HEK293 (cell line): ENCODE measurements around the gene ARHGAP11A.
A peak's percentile ranks its signal among the peaks of the same experiment; 100 is the strongest.

ENCODE experiments used
- CTCF ChIA-PET: fragments of 350-600 bp; formaldehyde crosslinking; extraction: SDS; loops from one replicate; lab custom pipeline; 2021; ENCODE audit warnings: antibody characterized with exemption; lab: Yijun Ruan, JAX
- POLR2A ChIA-PET: fragments of 300-600 bp; formaldehyde crosslinking; extraction: SDS; loops from one replicate; lab custom pipeline; 2020; ENCODE audit warnings: antibody characterized with exemption, inconsistent platforms; lab: Yijun Ruan, JAX
- H3K27ac ChIP-seq: fragments of 200-500 bp; sonication (Bioruptor generic); 2 replicates; pipeline ENCODE4 v1.5.1; 2014; ENCODE audit warnings: low read depth, low read length, control low read depth, inconsistent platforms; ENCODE audit errors: extremely low read depth
- H3K36me3 ChIP-seq, 2 experiments: fragments of 200-500 bp in 1 of 2; sonication (Bioruptor generic) in 1 of 2; 1 replicate in 1 of 2; 2 replicates in 1 of 2; pipeline ENCODE4 v1.5.1; 2014 to 2017; ENCODE audit warnings: inconsistent platforms in 2 of 2, low read length in 2 of 2; ENCODE audit not compliant: control insufficient read depth in 2 of 2, insufficient read depth in 1 of 2
- H3K4me1 ChIP-seq: fragments of 200-500 bp; sonication (Bioruptor generic); 2 replicates; pipeline ENCODE4 v1.5.1; 2014; ENCODE audit warnings: mild to moderate bottlenecking, low read length, inconsistent platforms; ENCODE audit not compliant: control insufficient read depth, insufficient read depth
- H3K4me3 ChIP-seq: 2 replicates; pipeline ENCODE4 v1.5.1; 2011; ENCODE audit warnings: low read depth, mild to moderate bottlenecking, control low read depth, low read length, moderate library complexity
- H3K9me3 ChIP-seq: fragments of 200-500 bp; sonication (Bioruptor generic); 2 replicates; pipeline ENCODE4 v1.5.1; 2014; ENCODE audit warnings: low read depth, low read length, inconsistent platforms; ENCODE audit not compliant: control insufficient read depth, insufficient read depth
- GFI1B ChIP-seq: fragments of 450-650 bp; formaldehyde crosslinking; IDR thresholded peaks from 2 replicates; pipeline ENCODE4 v1.5.1; 2016; ENCODE audit warnings: missing biosample characterization, missing genetic modification characterization
- GLI2 ChIP-seq: fragments of 450-650 bp; formaldehyde crosslinking; IDR thresholded peaks from 2 replicates; pipeline ENCODE4; 2017; ENCODE audit warnings: missing biosample characterization, missing genetic modification characterization, low read depth, borderline replicate concordance
- GLIS1 ChIP-seq: fragments of 450-650 bp; formaldehyde crosslinking; IDR thresholded peaks from 2 replicates; pipeline ENCODE4 v1.5.1; 2016; ENCODE audit warnings: missing biosample characterization, missing genetic modification characterization
- OSR2 ChIP-seq: fragments of 450-650 bp; formaldehyde crosslinking; IDR thresholded peaks from 2 replicates; pipeline ENCODE4 v1.5.1; 2016; ENCODE audit warnings: missing biosample characterization, missing genetic modification characterization
- WT1 ChIP-seq: fragments of 450-650 bp; formaldehyde crosslinking; IDR thresholded peaks from 2 replicates; pipeline ENCODE4 v1.5.1; 2016; ENCODE audit warnings: missing biosample characterization, missing genetic modification characterization
- YY2 ChIP-seq: fragments of 450-650 bp; formaldehyde crosslinking; IDR thresholded peaks from 2 replicates; pipeline ENCODE4 v1.5.1; 2016; ENCODE audit warnings: missing biosample characterization, missing genetic modification characterization
- ZBTB48 ChIP-seq: fragments of 450-650 bp; formaldehyde crosslinking; IDR thresholded peaks from 2 replicates; pipeline ENCODE4 v1.5.1; 2016; ENCODE audit warnings: missing biosample characterization, missing genetic modification characterization
- ZFHX2 ChIP-seq: fragments of 450-650 bp; formaldehyde crosslinking; conservative IDR thresholded peaks from 2 replicates; pipeline ENCODE4 v1.5.1; 2016; ENCODE audit warnings: missing biosample characterization, missing genetic modification characterization
- ZNF112 ChIP-seq: fragments of 450-650 bp; formaldehyde crosslinking; IDR thresholded peaks from 2 replicates; pipeline ENCODE4 v1.5.0; 2017; ENCODE audit warnings: missing biosample characterization, missing genetic modification characterization
- ZNF16 ChIP-seq: fragments of 450-650 bp; formaldehyde crosslinking; IDR thresholded peaks from 2 replicates; pipeline ENCODE4 v1.5.1; 2016; ENCODE audit warnings: low read depth, missing biosample characterization, missing genetic modification characterization
- ZNF202 ChIP-seq: fragments of 450-650 bp; formaldehyde crosslinking; IDR thresholded peaks from 2 replicates; pipeline ENCODE4 v1.5.1; 2016; ENCODE audit warnings: missing biosample characterization, missing genetic modification characterization, borderline replicate concordance
- ZNF248 ChIP-seq: fragments of 450-650 bp; formaldehyde crosslinking; IDR thresholded peaks from 2 replicates; pipeline ENCODE4 v1.5.1; 2017; ENCODE audit warnings: missing biosample characterization, missing genetic modification characterization
- ZNF366 ChIP-seq: fragments of 450-650 bp; formaldehyde crosslinking; conservative IDR thresholded peaks from 2 replicates; pipeline ENCODE4 v1.5.1; 2016; ENCODE audit warnings: missing biosample characterization, missing genetic modification characterization
- ZNF394 ChIP-seq: fragments of 450-650 bp; formaldehyde crosslinking; IDR thresholded peaks from 2 replicates; pipeline ENCODE4 v1.5.1; 2016; ENCODE audit warnings: missing biosample characterization, missing genetic modification characterization, mild to moderate bottlenecking, moderate library complexity, borderline replicate concordance
- ZNF426 ChIP-seq: fragments of 450-650 bp; formaldehyde crosslinking; IDR thresholded peaks from 2 replicates; pipeline ENCODE4 v1.5.1; 2017; ENCODE audit warnings: missing biosample characterization, missing genetic modification characterization, mild to moderate bottlenecking, inconsistent platforms, moderate library complexity
- ZNF548 ChIP-seq: fragments of 450-650 bp; formaldehyde crosslinking; IDR thresholded peaks from 2 replicates; pipeline ENCODE4 v1.5.1; 2016; ENCODE audit warnings: missing biosample characterization, missing genetic modification characterization
- ZNF558 ChIP-seq: fragments of 450-650 bp; formaldehyde crosslinking; IDR thresholded peaks from 2 replicates; pipeline ENCODE4 v1.5.1; 2016; ENCODE audit warnings: missing biosample characterization, missing genetic modification characterization
- ZNF585B ChIP-seq: fragments of 450-650 bp; formaldehyde crosslinking; IDR thresholded peaks from 2 replicates; pipeline ENCODE4 v1.5.1; 2016; ENCODE audit warnings: missing biosample characterization, missing genetic modification characterization
- ZNF654 ChIP-seq: fragments of 450-650 bp; formaldehyde crosslinking; IDR thresholded peaks from 2 replicates; pipeline ENCODE4 v1.5.1; 2016; ENCODE audit warnings: low read depth, missing biosample characterization, missing genetic modification characterization
- ZNF701 ChIP-seq: fragments of 450-650 bp; formaldehyde crosslinking; IDR thresholded peaks from 2 replicates; pipeline ENCODE4 v1.5.1; 2016; ENCODE audit warnings: missing biosample characterization, missing genetic modification characterization
- ZNF76 ChIP-seq: fragments of 450-650 bp; formaldehyde crosslinking; IDR thresholded peaks from 2 replicates; pipeline ENCODE4; 2016; ENCODE audit warnings: low read depth, missing biosample characterization, missing genetic modification characterization, borderline replicate concordance
- ZNF791 ChIP-seq: fragments of 450-650 bp; formaldehyde crosslinking; IDR thresholded peaks from 2 replicates; pipeline ENCODE4 v1.5.1; 2016; ENCODE audit warnings: missing biosample characterization, missing genetic modification characterization
- ZNF792 ChIP-seq: fragments of 450-650 bp; formaldehyde crosslinking; IDR thresholded peaks from 2 replicates; pipeline ENCODE4 v1.5.1; 2016; ENCODE audit warnings: missing biosample characterization, missing genetic modification characterization
- ZXDB ChIP-seq: fragments of 450-650 bp; formaldehyde crosslinking; IDR thresholded peaks from 2 replicates; pipeline ENCODE4 v1.5.1; 2016; ENCODE audit warnings: missing biosample characterization, missing genetic modification characterization
- TF ChIP-seq, protein P1 (sequence below): fragments of 450-650 bp; formaldehyde crosslinking; IDR thresholded peaks from 2 replicates; pipeline ENCODE4 v1.5.1; 2016; ENCODE audit warnings: missing biosample characterization, missing genetic modification characterization
- TF ChIP-seq, protein P2 (sequence below): fragments of 450-650 bp; formaldehyde crosslinking; IDR thresholded peaks from 2 replicates; pipeline ENCODE4 v1.5.1; 2016; ENCODE audit warnings: missing biosample characterization, missing genetic modification characterization
- TF ChIP-seq, protein P3 (sequence below): fragments of 450-650 bp; formaldehyde crosslinking; IDR thresholded peaks from 2 replicates; pipeline ENCODE4 v1.5.1; 2016; ENCODE audit warnings: missing biosample characterization, missing genetic modification characterization
- TF ChIP-seq, protein P4 (sequence below): fragments of 450-650 bp; formaldehyde crosslinking; IDR thresholded peaks from 2 replicates; pipeline ENCODE4 v1.5.1; 2016; ENCODE audit warnings: missing biosample characterization, missing genetic modification characterization, low read depth

Gene ARHGAP11A

DNA sequence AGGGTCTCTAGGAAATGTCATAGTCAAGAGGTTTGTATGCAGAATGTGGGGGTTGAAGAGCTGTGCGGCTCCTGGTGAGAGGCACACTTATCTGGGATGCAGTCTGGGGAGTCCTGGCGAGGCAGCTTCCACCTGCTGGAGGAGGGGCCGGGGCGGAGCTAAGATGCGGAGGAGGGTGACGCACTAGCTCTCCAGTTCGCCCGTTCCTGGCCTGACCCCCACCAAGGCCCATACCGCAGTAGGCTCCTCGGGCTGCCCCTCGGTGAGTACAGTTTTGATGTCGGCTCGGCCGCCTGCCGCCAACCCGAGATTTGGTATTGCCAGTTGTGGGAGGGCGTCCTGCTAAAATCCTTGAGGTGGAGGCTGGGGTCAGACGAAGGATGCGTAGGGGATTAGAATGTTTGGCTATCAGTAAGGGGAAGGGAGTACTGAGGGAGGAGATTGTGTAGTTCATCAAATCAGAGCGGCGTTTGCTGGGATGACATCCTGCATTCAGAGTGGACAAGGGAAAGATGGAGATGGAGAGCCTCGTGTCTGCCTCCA, 26.3 kb downstream of the ARHGAP11A start, which contains the start of gene SCG5:
Gene SCG5, plus strand, starts transcription at position 194 of the 543 bp plus-strand sequence. CDS start 1,883 bp downstream, outside the sequence.
- CTCF ChIA-PET: no interaction called here
- Histone ChIP-seq H3K9me3 (no peaks in the 10 kb centered on the region), H3K4me1 (peaks cover 8% of the 10 kb centered on the region), H3K36me3 (peaks cover 12 to 24% of the 10 kb centered on the region in 2 experiments), H3K27ac (0 out of 2 replicates have a peak within 1 kb of the TSS, but pooled peaks have one; percentile 35), H3K4me3 (no peak within 1 kb of the TSS)
- POLR2A ChIA-PET: no interaction called here
- TF ChIP-seq ZNF366 (tag by site-specific recombination): no peak
- TF ChIP-seq WT1 (tag by site-specific recombination): 0 out of 2 replicates have a peak, but pooled peaks have one; percentile 32
- no peak for TF ChIP-seq GFI1B (tag by site-specific recombination)
- TF ChIP-seq GLIS1 (tag by site-specific recombination): no peak

DNA sequence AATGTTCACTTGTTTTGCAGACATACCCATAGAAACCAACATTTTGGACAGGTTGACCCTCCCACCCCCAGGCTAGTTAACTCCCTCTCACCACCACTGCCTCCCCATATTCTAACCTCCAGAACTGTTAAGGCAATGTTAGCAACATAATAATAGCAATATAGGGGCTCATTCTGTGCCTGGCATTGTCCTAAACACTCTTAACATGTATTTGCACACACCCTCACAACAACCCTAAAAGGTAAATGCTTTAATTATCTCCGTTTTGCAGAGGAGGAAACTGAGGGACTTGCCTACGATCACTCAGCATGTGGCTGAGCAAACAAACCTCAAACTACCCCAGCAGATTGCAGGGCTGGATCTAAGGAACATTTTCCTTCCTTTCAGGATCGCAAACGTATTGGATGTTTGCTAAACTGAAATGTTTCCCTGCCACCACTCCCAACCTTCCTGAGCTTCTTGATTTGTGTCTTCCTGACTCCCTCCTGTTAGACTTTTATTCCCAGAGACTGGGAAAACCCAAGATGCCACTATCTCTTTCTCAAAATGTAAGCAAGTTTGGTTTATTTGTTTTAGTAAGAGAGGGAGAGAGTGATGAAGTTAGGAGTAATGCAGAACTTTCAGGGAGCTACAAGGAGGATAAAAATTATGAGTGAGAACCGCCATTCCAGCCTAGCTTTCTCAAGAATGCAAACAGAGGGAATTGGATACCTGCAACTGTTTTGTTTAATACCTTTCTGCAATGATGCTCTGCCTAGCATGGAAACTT, 27.5 kb downstream of the ARHGAP11A start:
- H3K36me3 ChIP-seq: peaks cover 4 to 12% of the 10 kb centered on the region in 2 experiments; a peak in 2 of 3 replicates
- no peaks in the 10 kb centered on the region for H3K9me3 ChIP-seq
- ChIA-PET POLR2A (interaction anchor here (1.2 kb wide), 1 partner anchor 21 kb away, joined by 3 read pairs; no protein-coding TSS in a partner anchor), CTCF (interaction anchor here (1.0 to 1.1 kb wide), 2 partner anchors 16 to 20 kb away, joined by 6 to 7 read pairs; no protein-coding TSS in a partner anchor)
- peaks cover 13% of the 10 kb centered on the region for H3K4me1 ChIP-seq
- H3K4me3 ChIP-seq: no peak overlapping the region
- H3K27ac ChIP-seq: 0 out of 2 replicates have a peak overlapping the region, but pooled peaks have one; percentile 35
- TF ChIP-seq ZBTB48 (tag by site-specific recombination): 0 out of 2 replicates have a peak, but pooled peaks have one; percentile 18
- no peak for TF ChIP-seq ZNF548 (tag by site-specific recombination)
- TF ChIP-seq, protein P1, sequence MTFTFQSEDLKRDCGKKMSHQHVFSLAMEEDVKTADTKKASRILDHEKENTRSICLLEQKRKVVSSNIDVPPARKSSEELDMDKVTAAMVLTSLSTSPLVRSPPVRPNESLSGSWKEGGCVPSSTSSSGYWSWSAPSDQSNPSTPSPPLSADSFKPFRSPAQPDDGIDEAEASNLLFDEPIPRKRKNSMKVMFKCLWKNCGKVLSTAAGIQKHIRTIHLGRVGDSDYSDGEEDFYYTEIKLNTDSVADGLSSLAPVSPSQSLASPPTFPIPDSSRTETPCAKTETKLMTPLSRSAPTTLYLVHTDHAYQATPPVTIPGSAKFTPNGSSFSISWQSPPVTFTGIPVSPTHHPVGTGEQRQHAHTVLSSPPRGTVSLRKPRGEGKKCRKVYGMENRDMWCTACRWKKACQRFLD: no peak
- no peak for TF ChIP-seq ZNF585B (tag by site-specific recombination)
- TF ChIP-seq, protein P2, sequence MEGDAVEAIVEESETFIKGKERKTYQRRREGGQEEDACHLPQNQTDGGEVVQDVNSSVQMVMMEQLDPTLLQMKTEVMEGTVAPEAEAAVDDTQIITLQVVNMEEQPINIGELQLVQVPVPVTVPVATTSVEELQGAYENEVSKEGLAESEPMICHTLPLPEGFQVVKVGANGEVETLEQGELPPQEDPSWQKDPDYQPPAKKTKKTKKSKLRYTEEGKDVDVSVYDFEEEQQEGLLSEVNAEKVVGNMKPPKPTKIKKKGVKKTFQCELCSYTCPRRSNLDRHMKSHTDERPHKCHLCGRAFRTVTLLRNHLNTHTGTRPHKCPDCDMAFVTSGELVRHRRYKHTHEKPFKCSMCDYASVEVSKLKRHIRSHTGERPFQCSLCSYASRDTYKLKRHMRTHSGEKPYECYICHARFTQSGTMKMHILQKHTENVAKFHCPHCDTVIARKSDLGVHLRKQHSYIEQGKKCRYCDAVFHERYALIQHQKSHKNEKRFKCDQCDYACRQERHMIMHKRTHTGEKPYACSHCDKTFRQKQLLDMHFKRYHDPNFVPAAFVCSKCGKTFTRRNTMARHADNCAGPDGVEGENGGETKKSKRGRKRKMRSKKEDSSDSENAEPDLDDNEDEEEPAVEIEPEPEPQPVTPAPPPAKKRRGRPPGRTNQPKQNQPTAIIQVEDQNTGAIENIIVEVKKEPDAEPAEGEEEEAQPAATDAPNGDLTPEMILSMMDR (tag by site-specific recombination): no peak
- TF ChIP-seq ZNF394: no peak
- no peak for TF ChIP-seq ZNF558 (tag by site-specific recombination)
- TF ChIP-seq OSR2 (tag by site-specific recombination): 0 out of 2 replicates have a peak, but pooled peaks have one; percentile 13
- no peak for TF ChIP-seq ZNF248 (tag by site-specific recombination)
- TF ChIP-seq ZNF426: no peak
- no peak for TF ChIP-seq GLI2
- TF ChIP-seq, protein P3, sequence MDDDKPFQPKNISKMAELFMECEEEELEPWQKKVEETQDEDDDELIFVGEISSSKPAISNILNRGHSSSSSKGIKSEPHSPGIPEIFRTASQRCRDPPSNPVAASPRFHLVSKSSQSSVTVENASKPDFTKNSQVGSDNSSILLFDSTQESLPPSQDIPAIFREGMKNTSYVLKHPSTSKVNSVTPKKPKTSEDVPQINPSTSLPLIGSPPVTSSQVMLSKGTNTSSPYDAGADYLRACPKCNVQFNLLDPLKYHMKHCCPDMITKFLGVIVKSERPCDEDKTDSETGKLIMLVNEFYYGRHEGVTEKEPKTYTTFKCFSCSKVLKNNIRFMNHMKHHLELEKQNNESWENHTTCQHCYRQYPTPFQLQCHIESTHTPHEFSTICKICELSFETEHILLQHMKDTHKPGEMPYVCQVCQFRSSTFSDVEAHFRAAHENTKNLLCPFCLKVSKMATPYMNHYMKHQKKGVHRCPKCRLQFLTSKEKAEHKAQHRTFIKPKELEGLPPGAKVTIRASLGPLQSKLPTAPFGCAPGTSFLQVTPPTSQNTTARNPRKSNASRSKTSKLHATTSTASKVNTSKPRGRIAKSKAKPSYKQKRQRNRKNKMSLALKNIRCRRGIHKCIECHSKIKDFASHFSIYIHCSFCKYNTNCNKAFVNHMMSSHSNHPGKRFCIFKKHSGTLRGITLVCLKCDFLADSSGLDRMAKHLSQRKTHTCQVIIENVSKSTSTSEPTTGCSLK (tag by site-specific recombination): no peak
- TF ChIP-seq ZNF112 (tag by site-specific recombination): no peak
- TF ChIP-seq ZNF654: no peak
- TF ChIP-seq ZNF76 (tag by site-specific recombination): no peak
- no peak for TF ChIP-seq ZNF792 (tag by site-specific recombination)
- TF ChIP-seq, protein P4, sequence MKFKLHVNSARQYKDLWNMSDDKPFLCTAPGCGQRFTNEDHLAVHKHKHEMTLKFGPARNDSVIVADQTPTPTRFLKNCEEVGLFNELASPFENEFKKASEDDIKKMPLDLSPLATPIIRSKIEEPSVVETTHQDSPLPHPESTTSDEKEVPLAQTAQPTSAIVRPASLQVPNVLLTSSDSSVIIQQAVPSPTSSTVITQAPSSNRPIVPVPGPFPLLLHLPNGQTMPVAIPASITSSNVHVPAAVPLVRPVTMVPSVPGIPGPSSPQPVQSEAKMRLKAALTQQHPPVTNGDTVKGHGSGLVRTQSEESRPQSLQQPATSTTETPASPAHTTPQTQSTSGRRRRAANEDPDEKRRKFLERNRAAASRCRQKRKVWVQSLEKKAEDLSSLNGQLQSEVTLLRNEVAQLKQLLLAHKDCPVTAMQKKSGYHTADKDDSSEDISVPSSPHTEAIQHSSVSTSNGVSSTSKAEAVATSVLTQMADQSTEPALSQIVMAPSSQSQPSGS: no peak
- no peak for TF ChIP-seq ZNF701 (tag by site-specific recombination)
- TF ChIP-seq ZXDB (tag by site-specific recombination): no peak
- TF ChIP-seq ZNF202 (tag by site-specific recombination): no peak
- peak; percentile 76 for TF ChIP-seq ZFHX2 (tag by site-specific recombination)
- no peak for TF ChIP-seq ZNF791 (tag by site-specific recombination)
- no peak for TF ChIP-seq YY2 (tag by site-specific recombination)
- TF ChIP-seq ZNF16: no peak
